ENCODE measurements around the gene FMC1. TPM values are rescaled to one million over a fixed set of nuclear protein-coding genes. Genes with fewer than 3 reads are reported as not detected.

The FMC1 gene
- total and polyA plus RNA-seq, 12 donors, result 24.9 to 96.3 (median 44.0) TPM

DNA sequence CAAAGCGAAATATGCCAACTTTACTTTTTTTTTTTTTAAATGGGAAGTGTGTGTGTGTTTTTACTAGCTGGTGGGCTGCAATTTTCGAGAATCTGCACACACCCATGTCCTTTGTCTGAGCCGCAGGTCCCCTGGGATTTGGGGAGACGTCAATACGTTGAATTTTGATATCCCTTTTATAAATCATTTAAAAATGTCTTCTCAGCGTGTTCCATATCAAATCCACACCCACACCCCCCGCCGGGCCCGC lies 404 bp upstream of the FMC1 start:
- intact Hi-C loops (cut with DNase I), result loop anchor here in 7 of 10 donors (1.0 to 2.0 kb wide), 2 partner anchors 18 to 19 kb away; partner anchors contain the start of gene LUC7L2 (in 7 of the 7)
- Histone ChIP-seq H3K4me3 (peak overlapping the region; percentile 59 to 93 (median 82)), H3K27ac (peak overlapping the region; percentile 98 to 100 (median 99)), H3K4me1 (peaks cover 0 to 21% (median 13%) of the 10 kb centered on the region in 9 donors), H3K36me3 (peaks cover 0 to 13% (median 3%) of the 10 kb centered on the region in 9 donors), H3K27me3 (no peaks in the 10 kb centered on the region), H3K9me3 (peaks cover 0 to 8% (median 0%) of the 10 kb centered on the region in 11 donors)
- TF ChIP-seq, protein P1, sequence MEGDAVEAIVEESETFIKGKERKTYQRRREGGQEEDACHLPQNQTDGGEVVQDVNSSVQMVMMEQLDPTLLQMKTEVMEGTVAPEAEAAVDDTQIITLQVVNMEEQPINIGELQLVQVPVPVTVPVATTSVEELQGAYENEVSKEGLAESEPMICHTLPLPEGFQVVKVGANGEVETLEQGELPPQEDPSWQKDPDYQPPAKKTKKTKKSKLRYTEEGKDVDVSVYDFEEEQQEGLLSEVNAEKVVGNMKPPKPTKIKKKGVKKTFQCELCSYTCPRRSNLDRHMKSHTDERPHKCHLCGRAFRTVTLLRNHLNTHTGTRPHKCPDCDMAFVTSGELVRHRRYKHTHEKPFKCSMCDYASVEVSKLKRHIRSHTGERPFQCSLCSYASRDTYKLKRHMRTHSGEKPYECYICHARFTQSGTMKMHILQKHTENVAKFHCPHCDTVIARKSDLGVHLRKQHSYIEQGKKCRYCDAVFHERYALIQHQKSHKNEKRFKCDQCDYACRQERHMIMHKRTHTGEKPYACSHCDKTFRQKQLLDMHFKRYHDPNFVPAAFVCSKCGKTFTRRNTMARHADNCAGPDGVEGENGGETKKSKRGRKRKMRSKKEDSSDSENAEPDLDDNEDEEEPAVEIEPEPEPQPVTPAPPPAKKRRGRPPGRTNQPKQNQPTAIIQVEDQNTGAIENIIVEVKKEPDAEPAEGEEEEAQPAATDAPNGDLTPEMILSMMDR (IDR thresholded peaks at IDR 0.05), result no peak
- ATAC-seq, result peak in 5 of 8 donors; percentile 0 to 23 (median 8)
- DNase-seq, result no peak
- 0% methylated on average over 9 of the region's 9 CpGs for WGBS, 2 donors

DNA sequence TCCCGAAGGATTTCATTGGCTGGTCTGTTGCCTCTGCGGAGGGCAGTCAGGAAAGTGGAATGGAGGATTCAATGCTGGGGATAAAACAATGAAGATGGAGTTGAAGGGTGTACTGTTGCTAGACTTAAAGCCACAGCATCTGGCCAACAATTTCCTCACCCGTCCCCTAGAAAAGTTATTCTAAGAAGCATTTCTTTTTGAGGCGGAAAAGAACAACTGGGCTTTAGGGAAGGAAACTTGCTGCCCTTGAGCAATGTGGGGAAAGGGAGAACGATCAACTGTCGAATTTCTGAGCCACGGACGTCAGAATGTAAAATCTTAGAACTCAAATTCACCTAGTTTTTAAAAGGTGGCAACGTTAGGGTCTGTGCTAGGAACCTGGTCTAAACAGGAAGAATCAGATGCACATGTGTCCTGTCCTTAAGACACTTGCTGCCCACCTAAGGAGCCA lies 664 bp downstream of the FMC1 start:
- H3K4me3 ChIP-seq, result peak overlapping the region; percentile 59 to 93 (median 82)
- no peaks in the 10 kb centered on the region for H3K27me3 ChIP-seq
- no peak for DNase-seq
- 0 to 1% methylated on average over 9 of the region's 9 CpGs for WGBS, 2 donors
- peaks cover 0 to 8% (median 0%) of the 10 kb centered on the region in 11 donors for H3K9me3 ChIP-seq
- ATAC-seq, result no peak
- intact Hi-C loops (cut with DNase I), result loop anchor here in 6 of 10 donors (1.0 to 2.0 kb wide), 2 partner anchors 17 to 18 kb away; partner anchors contain the start of gene LUC7L2 (in 6 of the 6)
- peaks cover 0 to 23% (median 14%) of the 10 kb centered on the region in 9 donors for H3K36me3 ChIP-seq
- peak overlapping the region; percentile 98 to 100 (median 99) for H3K27ac ChIP-seq
- TF ChIP-seq, protein P1 (IDR thresholded peaks at IDR 0.05), result no peak
- peaks cover 0 to 21% (median 13%) of the 10 kb centered on the region in 9 donors for H3K4me1 ChIP-seq

DNA sequence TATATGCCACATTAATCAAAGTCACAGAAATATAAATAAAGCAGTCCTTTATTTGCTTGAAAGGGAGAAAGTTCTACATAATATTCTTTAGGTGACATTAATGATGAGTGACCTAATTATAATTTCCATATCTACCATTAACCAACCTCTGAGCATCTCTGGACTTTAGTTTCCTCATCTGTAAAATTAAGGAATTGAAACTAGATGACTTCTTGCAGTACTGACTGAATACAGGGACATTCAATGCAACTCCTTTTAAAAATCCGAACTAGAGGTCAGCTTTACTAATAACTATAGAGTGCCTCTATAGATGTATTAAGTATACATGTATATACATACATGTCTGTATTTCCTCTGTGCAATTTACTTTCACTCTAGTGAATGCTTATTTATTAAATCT lies 3.9 kb downstream of the FMC1 start:
- DNase-seq, result no peak
- 93 to 94% methylated on average over 1 of the region's 1 CpG for WGBS, 2 donors
- H3K4me1 ChIP-seq, result peaks cover 0 to 21% (median 13%) of the 10 kb centered on the region in 9 donors
- H3K4me3 ChIP-seq, result no peak overlapping the region
- no peak overlapping the region for H3K27ac ChIP-seq
- H3K36me3 ChIP-seq, result peaks cover 0 to 54% (median 41%) of the 10 kb centered on the region in 9 donors
- no peaks in the 10 kb centered on the region for H3K27me3 ChIP-seq
- no peaks in the 10 kb centered on the region for H3K9me3 ChIP-seq
- TF ChIP-seq, protein P1 (IDR thresholded peaks at IDR 0.05), result no peak
- intact Hi-C loops (cut with DNase I), result no loop called here
- ATAC-seq, result no peak

DNA sequence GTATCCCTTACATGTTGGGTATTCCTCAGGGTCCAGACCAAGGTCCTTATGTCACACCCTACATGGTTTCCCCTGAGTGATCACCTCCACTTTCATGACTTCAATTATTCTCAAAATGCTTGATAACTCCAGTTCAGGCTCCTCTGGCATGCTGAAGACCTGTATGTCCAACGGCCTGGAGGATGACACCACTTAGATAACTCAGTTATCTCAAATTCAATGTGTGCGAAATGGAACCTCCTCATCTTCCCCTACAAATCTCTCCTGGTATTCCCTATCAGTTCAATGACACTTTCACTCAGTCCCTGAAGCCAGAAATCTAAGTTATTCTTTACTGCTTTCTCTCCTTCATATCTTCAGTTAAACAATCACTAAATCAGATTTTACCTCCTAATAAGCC lies 9.9 kb downstream of the FMC1 start:
- DNase-seq (no peak), ATAC-seq (no peak)
- Histone ChIP-seq H3K27ac (no peak overlapping the region), H3K4me1 (peaks cover 0 to 8% (median 0%) of the 10 kb centered on the region in 9 donors), H3K9me3 (no peaks in the 10 kb centered on the region), H3K27me3 (no peaks in the 10 kb centered on the region), H3K4me3 (no peak overlapping the region), H3K36me3 (peaks cover 0 to 61% (median 38%) of the 10 kb centered on the region in 9 donors)
- intact Hi-C loops (cut with DNase I), result no loop called here
- 70 to 85% methylated on average over 2 of the region's 2 CpGs for WGBS, 2 donors
- TF ChIP-seq, protein P1 (IDR thresholded peaks at IDR 0.05), result no peak

All from heart right ventricle (tissue), 16 donors.